Measurements from ENCODE around the gene AKT1.

DNA sequence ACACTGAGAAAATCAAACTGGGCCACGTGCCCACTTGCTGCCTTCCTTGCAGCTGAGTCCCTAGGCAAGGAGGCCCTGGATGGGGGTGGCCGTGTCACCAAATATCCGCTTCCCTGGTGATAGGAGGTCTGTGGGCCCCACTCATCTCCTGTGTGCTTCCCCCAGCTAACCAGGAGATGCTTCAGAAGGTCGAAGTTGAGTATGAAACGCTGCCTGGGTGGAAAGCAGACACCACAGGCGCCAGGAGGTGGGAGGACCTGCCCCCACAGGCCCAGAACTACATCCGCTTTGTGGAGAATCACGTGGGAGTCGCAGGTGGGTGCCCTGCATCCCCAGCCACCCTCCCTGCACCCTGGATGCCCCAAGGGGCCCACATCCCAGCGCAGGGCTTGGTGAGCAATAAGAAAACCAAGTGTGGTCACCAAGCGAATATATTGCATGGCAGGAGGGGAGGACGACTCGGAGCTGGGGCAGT, 49.4 kb downstream of the AKT1 start:
- TF ChIP-seq POLR2AphosphoS5 (IDR thresholded peaks at IDR 0.05; ENCODE audit: low read depth, low read length) (no peak), TAF1 (IDR thresholded peaks at IDR 0.05; ENCODE audit: borderline replicate concordance, low read depth, low read length) (no peak)
